Keratinocyte (primary cell): ENCODE results near the gene TRPC4AP.

Experiments used
- CTCF ChIP-seq, 3 experiments: IDR thresholded peaks in 1 of 3; conservative IDR thresholded peaks in 1 of 3; optimal IDR thresholded peaks in 1 of 3; 2 replicates in 2 of 3; 3 replicates in 1 of 3; pipeline versions ENCODE3 to v1.5.1; 2011; ENCODE audit warnings: low read length in 3 of 3, mild to moderate bottlenecking in 3 of 3, moderate library complexity in 2 of 3, control low read depth in 1 of 3, inconsistent platforms in 1 of 3; ENCODE audit not compliant: insufficient read depth in 2 of 3; ENCODE audit errors: extremely low read depth in 1 of 3
- EZH2 ChIP-seq: IDR thresholded peaks from one replicate; pipeline ENCODE4 v1.6.1; 2012; ENCODE audit warnings: inconsistent platforms, mild to moderate bottlenecking, low read length, moderate library complexity

- no peak for TF ChIP-seq CTCF (optimal IDR thresholded peaks at IDR 0.05 in 1 of 3, IDR thresholded peaks at IDR 0.05 in 1 of 3, conservative IDR thresholded peaks at IDR 0.05 in 1 of 3; ENCODE audit: extremely low read depth in 1 of 3, insufficient read depth in 2 of 3, low read length in 3 of 3)
- TF ChIP-seq EZH2 = no peak
Measured at GRCh38 chr20:35021063-35021462, 71.5 kb downstream of the TRPC4AP start.
